K562 (cell line): ENCODE data around the gene CELA1. TPM values are rescaled to one million over a fixed set of nuclear protein-coding genes. Genes with fewer than 3 reads are reported as not detected.
A peak's percentile ranks its signal among the peaks of the same experiment; 100 is the strongest.

Source experiments
- ARID3A ChIP-seq: IDR thresholded peaks from 2 replicates; pipeline ENCODE4 v1.6.1; 2012; ENCODE audit warnings: low read depth, low read length, improper control_type of control experiment, borderline replicate concordance
- BRF2 ChIP-seq: IDR thresholded peaks from 3 replicates; pipeline ENCODE4 v1.6.1; 2011; ENCODE audit warnings: borderline replicate concordance, mild to moderate bottlenecking; ENCODE audit not compliant: insufficient read length, insufficient read depth
- CXXC5 ChIP-seq: fragments of 250-450 bp; sonication (Bioruptor Pico); IDR thresholded peaks from 2 replicates; pipeline ENCODE4 v1.8.0; 2022; ENCODE audit warnings: inconsistent platforms, mild to moderate bottlenecking, moderate library complexity
- HDAC3 ChIP-seq: fragments of 450-650 bp; IDR thresholded peaks from 2 replicates; pipeline ENCODE4 v1.6.1; 2018; ENCODE audit warnings: borderline replicate concordance, mild to moderate bottlenecking, moderate library complexity; ENCODE audit not compliant: partially characterized antibody
- KDM1A ChIP-seq, 2 experiments: fragments of 450-650 bp; IDR thresholded peaks; 2 replicates each; pipeline ENCODE4 v1.6.1; 2016; ENCODE audit warnings: mild to moderate bottlenecking in 2 of 2
- NFE2 ChIP-seq: IDR thresholded peaks from 2 replicates; pipeline ENCODE4 v1.6.1; 2014; ENCODE audit warnings: antibody characterized with exemption, low read depth
- PTBP1 ChIP-seq: fragments of 200-400 bp; formaldehyde crosslinking; IDR thresholded peaks from 2 replicates; pipeline ENCODE4 v1.6.1; 2017; ENCODE audit warnings: low read depth, low read length
- SIX5 ChIP-seq, 2 experiments: IDR thresholded peaks; 2 replicates each; pipeline ENCODE4 v1.6.1; 2011; ENCODE audit warnings: low read length in 2 of 2, borderline replicate concordance in 1 of 2, low read depth in 1 of 2, mild to moderate bottlenecking in 1 of 2, moderate library complexity in 1 of 2; ENCODE audit not compliant: insufficient read depth in 1 of 2
- SMARCC2 ChIP-seq: fragments of 450-650 bp; IDR thresholded peaks from 2 replicates; pipeline ENCODE4 v1.6.1; 2017; ENCODE audit warnings: antibody characterized with exemption, moderate library complexity, mild to moderate bottlenecking, low read depth
- TFAP4 ChIP-seq: sonication (generic); formaldehyde crosslinking; IDR thresholded peaks from 2 replicates; pipeline ENCODE4 v1.8.0; 2022; ENCODE audit warnings: missing genetic modification reagents, mild to moderate bottlenecking, moderate library complexity, borderline replicate concordance
- ZNF217 ChIP-seq: sonication (generic); formaldehyde crosslinking; IDR thresholded peaks from 2 replicates; pipeline ENCODE4 v1.8.0; 2022; ENCODE audit warnings: mild to moderate bottlenecking, missing genetic modification reagents
- ZNF23 ChIP-seq: fragments of 250-450 bp; sonication (Bioruptor Pico); IDR thresholded peaks from 2 replicates; pipeline ENCODE4 v1.4.0; 2020; ENCODE audit warnings: mild to moderate bottlenecking
- ZNF239 ChIP-seq: fragments of 250-450 bp; sonication (Bioruptor Pico); IDR thresholded peaks from 2 replicates; pipeline ENCODE4 v1.4.0; 2020; ENCODE audit warnings: mild to moderate bottlenecking
- ZNF407 ChIP-seq: fragments of 450-650 bp; IDR thresholded peaks from 2 replicates; pipeline ENCODE4 v1.6.1; 2016; ENCODE audit warnings: low read depth
- polyA plus RNA-seq, 8 experiments: library from polyadenylated mRNA; depleted of rRNA in 4 of 8; stranded (reverse) in 5 of 8; unstranded in 3 of 8; fragments of >200 nt; fragmentation: Nextera tagmentation in 2 of 8; fragmentation: Illumina TruSeq in 1 of 8; extraction: Ambion mirVana in 2 of 8; extraction: Trizol in 1 of 8; gene quantifications; 2 replicates each; pipeline versions ENCODE4 v1.2.1 to v1.2.3, GENCODE V29; 2011 to 2014; ENCODE audit warnings: inconsistent platforms in 1 of 8, missing spikeins in 1 of 8
- total RNA-seq, 7 experiments: library from RNA; depleted of rRNA in 6 of 7; stranded (reverse); fragments of >200 nt in 6 of 7; fragmentation: Illumina TruSeq in 2 of 7; extraction: Trizol in 2 of 7; gene quantifications; 2 replicates each; pipeline versions ENCODE4 v1.2.1 to v1.2.3, GENCODE V29; 2011 to 2021; ENCODE audit warnings: low replicate concordance in 1 of 7

Gene CELA1
- total and polyA plus RNA-seq, 9 of the 15 experiments (the other 6 are each of a cell fraction or from before 2014, with no cell fraction given), result 0.06 to 0.27 (median 0.22) TPM; not detected in 6

GRCh38 chr12:51388069-51388799, 41.8 kb upstream of the CELA1 start (continued):
- TF ChIP-seq ARID3A (peak; percentile 57; the same call in 1 of the 2 replicates), PTBP1 (no peak), ZNF407 (no peak), SMARCC2 (peak; percentile 64; the same call in 1 of the 2 replicates), SIX5 (IDR thresholded peaks at IDR 0.05; ENCODE audit: borderline replicate concordance in 1 of 2, insufficient read depth in 1 of 2, low read depth in 1 of 2, low read length in 2 of 2) (no peak), ZNF239 (CRISPR knock-in tag) (no peak), ZNF217 (CRISPR knock-in tag) (no peak), NFE2 (peak; percentile 92), ZNF23 (CRISPR knock-in tag) (no peak), KDM1A (IDR thresholded peaks at IDR 0.05) (peak; percentile 58 to 75; a peak in 3 of 4 replicates), BRF2 (no peak), HDAC3 (no peak), CXXC5 (CRISPR knock-in tag) (peak; percentile 51; the same call in 1 of the 2 replicates), TFAP4 (CRISPR knock-in tag) (peak; percentile 67; the same call in 1 of the 2 replicates)
